Bronchial epithelial cell (primary cell): Measurements from ENCODE around the gene JAZF1. TPM values are rescaled to one million over a fixed set of nuclear protein-coding genes. Genes with fewer than 3 reads are reported as not detected.

ENCODE experiments used
- DNase-seq: peaks from one replicate; pipeline ENCODE4 v3.0.0-alpha.2; 2010; ENCODE audit warnings: low read depth
- FAIRE-seq: peaks from 2 replicates; lab custom pipeline; 2011; peaks lifted over from hg19 to GRCh38; lab: Jason Lieb, UNC
- H3K27me3 ChIP-seq: 2 replicates; pipeline ENCODE4 v1.5.1; 2011; ENCODE audit warnings: low read length; ENCODE audit not compliant: control insufficient read depth, insufficient read depth
- H3K36me3 ChIP-seq: 2 replicates; pipeline ENCODE4 v1.5.1; 2011; ENCODE audit warnings: low read length; ENCODE audit not compliant: control insufficient read depth, insufficient read depth
- H3K4me3 ChIP-seq: 2 replicates; pipeline ENCODE4 v1.5.1; 2011; ENCODE audit warnings: mild to moderate bottlenecking, low read depth, low read length, control low read depth
- CTCF ChIP-seq: IDR thresholded peaks from 2 replicates; pipeline ENCODE4 v1.5.1; 2011; ENCODE audit warnings: mild to moderate bottlenecking, moderate library complexity, low read length, control low read depth, inconsistent platforms; ENCODE audit not compliant: insufficient read depth, severe bottlenecking
- total RNA-seq: library from RNA; depleted of rRNA; stranded (reverse); fragments of >200 nt; gene quantifications from 2 replicates; pipeline ENCODE4 v1.2.1, GENCODE V29; 2014

JAZF1 gene
- total RNA-seq, 1 donor from 2014 or later: 1.1 TPM

- Histone ChIP-seq H3K27me3 (no peaks in the 10 kb centered on the region), H3K36me3 (no peaks in the 10 kb centered on the region), H3K4me3 (no peak overlapping the region)
- no peak for FAIRE-seq
- no peak for TF ChIP-seq CTCF
- DNase-seq: no peak
Observed at GRCh38 chr7:27905951-27906350, 274.6 kb downstream of the JAZF1 start.

DNA sequence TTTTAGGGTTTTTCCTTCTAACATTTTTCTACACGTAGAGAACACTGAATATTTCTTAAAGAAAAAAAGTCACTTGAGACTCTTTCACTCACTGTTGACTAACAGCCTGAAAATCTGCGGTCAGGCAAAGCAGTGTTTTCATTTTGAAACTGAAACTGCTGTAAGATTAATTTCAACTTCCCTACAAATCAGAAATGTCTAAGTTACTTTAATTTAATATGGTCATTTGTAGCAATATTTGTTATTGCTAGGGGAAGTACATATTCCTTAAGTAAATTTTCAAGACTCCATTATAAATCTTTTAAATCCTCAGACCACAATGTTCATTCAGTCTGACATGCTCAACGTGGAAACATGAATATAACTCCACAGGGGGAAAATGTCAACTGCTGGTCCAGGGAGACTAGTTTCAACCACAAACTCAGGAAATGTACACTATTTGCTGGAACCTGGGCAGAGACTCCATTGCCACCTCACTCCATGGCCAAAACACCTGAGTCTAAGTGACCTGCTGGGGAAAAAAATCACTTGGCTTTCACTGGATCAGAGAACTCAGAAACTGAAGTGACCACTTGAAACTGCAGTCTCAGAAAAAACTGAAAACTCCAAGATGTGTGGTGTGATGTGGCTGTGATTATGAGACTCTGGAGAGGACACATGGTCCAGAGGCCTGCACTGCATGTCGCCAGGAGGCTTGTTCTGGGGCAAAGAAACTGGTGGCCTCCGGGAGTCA lies 279.4 kb downstream of the JAZF1 start:
- peak overlapping the region; percentile 1 for H3K4me3 ChIP-seq
- peak; percentile 63 for DNase-seq
- no peaks in the 10 kb centered on the region for H3K27me3 ChIP-seq
- FAIRE-seq: no peak
- no peaks in the 10 kb centered on the region for H3K36me3 ChIP-seq
- no peak for TF ChIP-seq CTCF

- no peaks in the 10 kb centered on the region for H3K27me3 ChIP-seq
- H3K4me3 ChIP-seq: no peak overlapping the region
- no peak for TF ChIP-seq CTCF
- no peaks in the 10 kb centered on the region for H3K36me3 ChIP-seq
- DNase-seq: no peak
- FAIRE-seq: no peak
Observed at GRCh38 chr7:27900006-27900405, 280.6 kb downstream of the JAZF1 start.

- no peaks in the 10 kb centered on the region for H3K27me3 ChIP-seq
- H3K36me3 ChIP-seq: no peaks in the 10 kb centered on the region
- no peak overlapping the region for H3K4me3 ChIP-seq
- DNase-seq (peak; percentile 9), FAIRE-seq (no peak)
- TF ChIP-seq CTCF: no peak
Observed at GRCh38 chr7:27899601-27900000, 281.0 kb downstream of the JAZF1 start.

DNA sequence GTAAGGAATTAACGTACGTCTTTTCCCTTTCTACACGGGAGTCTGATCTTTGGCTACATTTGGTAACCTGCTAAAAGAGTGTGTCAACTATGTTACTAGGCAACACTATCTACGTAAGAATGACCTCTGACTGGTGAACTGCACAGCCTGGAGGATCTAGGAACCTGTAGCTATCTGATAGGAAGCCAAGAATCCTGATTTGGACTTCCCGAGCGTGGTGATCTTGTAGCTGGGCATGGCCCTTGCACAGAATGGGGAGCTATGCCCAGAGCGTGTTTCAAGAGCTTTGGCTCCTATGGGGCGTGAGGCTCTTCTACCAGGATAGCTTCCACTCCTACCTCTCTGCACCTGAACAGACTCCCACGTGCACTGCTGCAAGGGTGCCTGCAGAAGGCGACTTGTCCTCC lies 283.2 kb downstream of the JAZF1 start:
- DNase-seq (peak; percentile 50), FAIRE-seq (peak; percentile 43)
- Histone ChIP-seq H3K36me3 (no peaks in the 10 kb centered on the region), H3K27me3 (no peaks in the 10 kb centered on the region), H3K4me3 (no peak overlapping the region)
- TF ChIP-seq CTCF: no peak

DNA sequence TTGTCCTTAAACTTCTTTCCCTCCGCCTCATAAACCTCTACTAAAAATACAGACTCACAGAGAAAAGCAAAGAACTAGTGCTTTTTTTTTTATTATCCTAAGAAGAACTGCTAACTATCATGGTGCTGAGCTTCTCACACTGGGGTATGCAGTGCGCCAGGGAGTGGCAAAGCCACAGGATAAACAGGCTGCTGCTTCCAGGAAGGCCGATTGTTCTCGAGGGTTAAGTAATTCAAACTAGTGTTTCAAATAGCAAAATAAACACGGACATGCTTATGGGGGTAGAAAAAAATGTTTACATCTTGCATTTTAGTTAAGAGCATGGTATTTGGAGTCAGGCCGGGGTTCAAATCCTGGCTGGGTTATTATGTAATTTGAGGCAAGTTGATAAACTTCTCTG lies 283.6 kb downstream of the JAZF1 start:
- H3K4me3 ChIP-seq: no peak overlapping the region
- no peaks in the 10 kb centered on the region for H3K36me3 ChIP-seq
- no peak for TF ChIP-seq CTCF
- H3K27me3 ChIP-seq: no peaks in the 10 kb centered on the region
- FAIRE-seq: no peak
- peak; percentile 36 for DNase-seq
